PFSK-1 (cell line): ENCODE data around the gene MRGPRG.

ENCODE experiments used
- POLR2AphosphoS5 ChIP-seq: IDR thresholded peaks from 2 replicates; pipeline ENCODE4 v1.6.1; 2012; ENCODE audit warnings: low read depth, mild to moderate bottlenecking, control low read depth, low read length, moderate library complexity
- TAF1 ChIP-seq: IDR thresholded peaks from 2 replicates; pipeline ENCODE4 v1.6.1; 2012; ENCODE audit warnings: low read length, control low read depth, borderline replicate concordance; ENCODE audit not compliant: insufficient read depth
- TF ChIP-seq, protein P1 (sequence below), 2 experiments: IDR thresholded peaks; 2 replicates each; pipeline versions ENCODE4 v1.6.1 to v1.8.0; 2011 to 2012; ENCODE audit warnings: low read depth in 2 of 2, low read length in 2 of 2, control low read depth in 1 of 2, inconsistent platforms in 1 of 2, mild to moderate bottlenecking in 1 of 2, moderate library complexity in 1 of 2; ENCODE audit not compliant: insufficient read depth in 1 of 2

DNA sequence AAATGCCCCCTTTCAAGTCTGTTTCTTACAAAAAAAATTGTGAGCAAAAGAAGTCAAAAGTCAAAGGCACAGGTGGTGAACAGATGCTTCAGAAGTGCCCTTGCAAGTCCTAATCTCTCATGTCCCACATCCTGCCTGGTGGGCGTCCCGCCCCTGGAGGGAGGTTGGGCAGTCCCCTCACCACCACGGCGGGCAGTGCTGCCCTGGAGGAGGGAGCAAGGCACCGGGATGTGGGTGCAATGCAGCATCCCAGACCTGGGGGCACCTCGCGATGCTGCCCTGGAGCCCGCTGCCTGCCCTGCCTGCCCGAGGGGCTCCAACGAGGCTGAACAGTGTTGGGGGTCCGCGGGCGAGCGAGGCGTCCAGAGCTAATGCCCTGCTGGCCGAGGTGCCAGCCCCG, 15.9 kb downstream of the MRGPRG start:
- TF ChIP-seq TAF1 = no peak
- TF ChIP-seq POLR2AphosphoS5 = no peak
- TF ChIP-seq, protein P1, sequence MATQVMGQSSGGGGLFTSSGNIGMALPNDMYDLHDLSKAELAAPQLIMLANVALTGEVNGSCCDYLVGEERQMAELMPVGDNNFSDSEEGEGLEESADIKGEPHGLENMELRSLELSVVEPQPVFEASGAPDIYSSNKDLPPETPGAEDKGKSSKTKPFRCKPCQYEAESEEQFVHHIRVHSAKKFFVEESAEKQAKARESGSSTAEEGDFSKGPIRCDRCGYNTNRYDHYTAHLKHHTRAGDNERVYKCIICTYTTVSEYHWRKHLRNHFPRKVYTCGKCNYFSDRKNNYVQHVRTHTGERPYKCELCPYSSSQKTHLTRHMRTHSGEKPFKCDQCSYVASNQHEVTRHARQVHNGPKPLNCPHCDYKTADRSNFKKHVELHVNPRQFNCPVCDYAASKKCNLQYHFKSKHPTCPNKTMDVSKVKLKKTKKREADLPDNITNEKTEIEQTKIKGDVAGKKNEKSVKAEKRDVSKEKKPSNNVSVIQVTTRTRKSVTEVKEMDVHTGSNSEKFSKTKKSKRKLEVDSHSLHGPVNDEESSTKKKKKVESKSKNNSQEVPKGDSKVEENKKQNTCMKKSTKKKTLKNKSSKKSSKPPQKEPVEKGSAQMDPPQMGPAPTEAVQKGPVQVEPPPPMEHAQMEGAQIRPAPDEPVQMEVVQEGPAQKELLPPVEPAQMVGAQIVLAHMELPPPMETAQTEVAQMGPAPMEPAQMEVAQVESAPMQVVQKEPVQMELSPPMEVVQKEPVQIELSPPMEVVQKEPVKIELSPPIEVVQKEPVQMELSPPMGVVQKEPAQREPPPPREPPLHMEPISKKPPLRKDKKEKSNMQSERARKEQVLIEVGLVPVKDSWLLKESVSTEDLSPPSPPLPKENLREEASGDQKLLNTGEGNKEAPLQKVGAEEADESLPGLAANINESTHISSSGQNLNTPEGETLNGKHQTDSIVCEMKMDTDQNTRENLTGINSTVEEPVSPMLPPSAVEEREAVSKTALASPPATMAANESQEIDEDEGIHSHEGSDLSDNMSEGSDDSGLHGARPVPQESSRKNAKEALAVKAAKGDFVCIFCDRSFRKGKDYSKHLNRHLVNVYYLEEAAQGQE (IDR thresholded peaks at IDR 0.05; ENCODE audit: insufficient read depth in 1 of 2, low read depth in 2 of 2, low read length in 2 of 2) = no peak
